Heart left ventricle (tissue), 13 donors: ENCODE measurements around the gene RSU1.

ENCODE experiments used
- POLR2A ChIP-seq, 2 donors: fragments of 450-650 bp; IDR thresholded peaks; one replicate each; pipeline ENCODE4 v1.6.1; 2017; ENCODE audit warnings: antibody characterized with exemption in 2 of 2, mild to moderate bottlenecking in 2 of 2, moderate library complexity in 2 of 2
- TF ChIP-seq, protein P1 (sequence below), 12 donors: fragments of 200-600 bp; sonication (generic) in 4 of 12; IDR thresholded peaks; one replicate each; pipeline versions ENCODE4 v1.5.0 to v1.8.0; 2018 to 2022; ENCODE audit warnings: antibody characterized with exemption in 12 of 12, mild to moderate bottlenecking in 5 of 12
- donor health status: ischemic (EF 13 %, LVEDD 7.1; RV severe dilation, severe dysfunction).
- donor health status: DM: no; HTN: yes; CAD: no.
- donor health status: DM: no; HTN: no; CAD: no.
- donor health status: ischemic (EF 25% LVEDD 6.9; RV normal size, moderate dysfunction).
- donor health status: ischemic (EF 25% LVEDD 5.7; RV mildly dilated, moderate dysfunction).
- donor health status: ischemic (EF 35%, LVEDD 5.7; RV mildly dilated, moderate dysfunction).
- donor health status: nonischemic (EF 11% LVEDD 7.7; RV severe dilation, severe dysfunction).
- donor health status: DM: yes; HTN: yes; CAD: no.
- donor health status: PGD.
- donor health status: ischemic (EF 29% LVEDD 5.4; RV normal size, mild dysfunction).
- donor health status: nonischemic (EF 23%, LVEDD 6.1; RV moderate dilation, normal function).

DNA sequence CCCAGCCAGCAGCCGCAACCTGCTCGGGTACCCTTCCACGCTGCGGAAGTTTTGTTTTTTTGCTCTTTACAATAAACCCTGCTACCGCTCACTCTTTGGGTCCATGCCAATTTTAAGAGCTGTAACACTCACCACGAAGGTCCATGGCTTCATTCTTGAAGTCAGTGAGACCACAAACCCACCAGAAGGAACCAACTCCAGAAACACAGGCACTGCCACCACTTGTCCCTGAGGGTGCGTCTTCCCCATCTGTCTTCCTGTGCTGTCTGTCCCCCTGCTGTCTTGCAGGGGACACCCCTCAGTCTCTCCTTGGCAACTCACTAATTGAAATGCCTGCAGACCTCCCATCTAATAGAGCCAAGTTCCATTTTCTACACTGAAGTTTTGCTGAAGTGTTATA is 48.5 kb upstream of the RSU1 start:
- TF ChIP-seq, protein P1, sequence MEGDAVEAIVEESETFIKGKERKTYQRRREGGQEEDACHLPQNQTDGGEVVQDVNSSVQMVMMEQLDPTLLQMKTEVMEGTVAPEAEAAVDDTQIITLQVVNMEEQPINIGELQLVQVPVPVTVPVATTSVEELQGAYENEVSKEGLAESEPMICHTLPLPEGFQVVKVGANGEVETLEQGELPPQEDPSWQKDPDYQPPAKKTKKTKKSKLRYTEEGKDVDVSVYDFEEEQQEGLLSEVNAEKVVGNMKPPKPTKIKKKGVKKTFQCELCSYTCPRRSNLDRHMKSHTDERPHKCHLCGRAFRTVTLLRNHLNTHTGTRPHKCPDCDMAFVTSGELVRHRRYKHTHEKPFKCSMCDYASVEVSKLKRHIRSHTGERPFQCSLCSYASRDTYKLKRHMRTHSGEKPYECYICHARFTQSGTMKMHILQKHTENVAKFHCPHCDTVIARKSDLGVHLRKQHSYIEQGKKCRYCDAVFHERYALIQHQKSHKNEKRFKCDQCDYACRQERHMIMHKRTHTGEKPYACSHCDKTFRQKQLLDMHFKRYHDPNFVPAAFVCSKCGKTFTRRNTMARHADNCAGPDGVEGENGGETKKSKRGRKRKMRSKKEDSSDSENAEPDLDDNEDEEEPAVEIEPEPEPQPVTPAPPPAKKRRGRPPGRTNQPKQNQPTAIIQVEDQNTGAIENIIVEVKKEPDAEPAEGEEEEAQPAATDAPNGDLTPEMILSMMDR (IDR thresholded peaks at IDR 0.05): no peak
- no peak for TF ChIP-seq POLR2A (IDR thresholded peaks at IDR 0.05)
